Astrocyte (in vitro differentiated cells and primary cell): ENCODE measurements around the gene COL15A1. TPM values are rescaled to one million over a fixed set of nuclear protein-coding genes. Genes with fewer than 3 reads are reported as not detected.

ENCODE experiments used
- DNase-seq: peaks from one replicate; pipeline ENCODE4 v3.0.0-alpha.2; 2010; ENCODE audit warnings: low read depth
- FAIRE-seq: peaks from 2 replicates; lab custom pipeline; 2011; peaks lifted over from hg19 to GRCh38; lab: Jason Lieb, UNC
- H2AFZ ChIP-seq: 2 replicates; pipeline ENCODE4 v1.6.0; 2012; ENCODE audit warnings: low read depth, low read length, inconsistent platforms
- H3K27ac ChIP-seq: 2 replicates; pipeline ENCODE4 v1.5.1; 2011; ENCODE audit warnings: low read depth, low read length, inconsistent platforms
- H3K27me3 ChIP-seq: 2 replicates; pipeline ENCODE4 v1.6.0; 2011; ENCODE audit warnings: low read length, inconsistent platforms; ENCODE audit not compliant: insufficient read depth
- H3K36me3 ChIP-seq: 2 replicates; pipeline ENCODE4 v1.5.1; 2011; ENCODE audit warnings: low read length, inconsistent platforms; ENCODE audit not compliant: insufficient read depth
- H3K4me1 ChIP-seq: 2 replicates; pipeline ENCODE4 v1.5.1; 2011; ENCODE audit warnings: low read length, inconsistent platforms; ENCODE audit not compliant: insufficient read depth
- H3K4me2 ChIP-seq: 2 replicates; pipeline ENCODE4 v1.6.0; 2012; ENCODE audit warnings: low read length, inconsistent platforms
- H3K4me3 ChIP-seq: 2 replicates; pipeline ENCODE4 v1.5.1; 2011; ENCODE audit warnings: low read depth, mild to moderate bottlenecking, low read length, inconsistent platforms; ENCODE audit not compliant: insufficient read depth
- H3K79me2 ChIP-seq: 2 replicates; pipeline ENCODE4 v1.6.0; 2012; ENCODE audit warnings: mild to moderate bottlenecking, low read length, inconsistent platforms; ENCODE audit not compliant: insufficient read depth
- H3K9ac ChIP-seq: 2 replicates; pipeline ENCODE4 v1.6.0; 2012; ENCODE audit warnings: mild to moderate bottlenecking, low read length, inconsistent platforms
- H3K9me3 ChIP-seq: 2 replicates; pipeline ENCODE4 v1.5.1; 2012; ENCODE audit warnings: low read depth, mild to moderate bottlenecking, low read length, inconsistent platforms; ENCODE audit not compliant: insufficient read depth
- H4K20me1 ChIP-seq: 2 replicates; pipeline ENCODE4 v1.6.0; 2012; ENCODE audit warnings: low read length, inconsistent platforms; ENCODE audit not compliant: insufficient read depth
- H3K27ac Mint-ChIP-seq: one replicate; pipeline ENCODE4 v1.8.0; 2021; ENCODE audit warnings: mild to moderate bottlenecking, mixed read lengths; ENCODE audit not compliant: unreplicated experiment
- H3K27me3 Mint-ChIP-seq: one replicate; pipeline ENCODE4 v1.8.0; 2021; ENCODE audit warnings: low read depth, mixed read lengths; ENCODE audit not compliant: unreplicated experiment
- H3K36me3 Mint-ChIP-seq: one replicate; pipeline ENCODE4 v1.8.0; 2021; ENCODE audit warnings: low read depth, mixed read lengths; ENCODE audit not compliant: unreplicated experiment
- H3K4me1 Mint-ChIP-seq: one replicate; pipeline ENCODE4 v1.8.0; 2021; ENCODE audit warnings: low read depth, mixed read lengths; ENCODE audit not compliant: unreplicated experiment
- H3K4me3 Mint-ChIP-seq: one replicate; pipeline ENCODE4 v1.8.0; 2021; ENCODE audit warnings: mild to moderate bottlenecking, moderate library complexity, mixed read lengths; ENCODE audit not compliant: unreplicated experiment
- H3K9me3 Mint-ChIP-seq: one replicate; pipeline ENCODE4 v1.8.0; 2021; ENCODE audit warnings: mild to moderate bottlenecking, mixed read lengths; ENCODE audit not compliant: unreplicated experiment
- EZH2 ChIP-seq: IDR thresholded peaks from 2 replicates; pipeline ENCODE4 v1.6.1; 2012; ENCODE audit warnings: mild to moderate bottlenecking, low read length, inconsistent platforms; ENCODE audit not compliant: insufficient read depth
- total RNA-seq: library from RNA; stranded (reverse); gene quantifications from 2 replicates; pipeline ENCODE4 v1.2.1, GENCODE V29; 2021
- TF ChIP-seq, protein P1 (sequence below): IDR thresholded peaks from 2 replicates; pipeline ENCODE4 v1.5.1; 2011; ENCODE audit warnings: low read depth, mild to moderate bottlenecking, inconsistent platforms, low read length, moderate library complexity; ENCODE audit not compliant: insufficient read depth

Gene COL15A1
- total RNA-seq, 1 donor from 2014 or later, result 5.6 TPM

DNA sequence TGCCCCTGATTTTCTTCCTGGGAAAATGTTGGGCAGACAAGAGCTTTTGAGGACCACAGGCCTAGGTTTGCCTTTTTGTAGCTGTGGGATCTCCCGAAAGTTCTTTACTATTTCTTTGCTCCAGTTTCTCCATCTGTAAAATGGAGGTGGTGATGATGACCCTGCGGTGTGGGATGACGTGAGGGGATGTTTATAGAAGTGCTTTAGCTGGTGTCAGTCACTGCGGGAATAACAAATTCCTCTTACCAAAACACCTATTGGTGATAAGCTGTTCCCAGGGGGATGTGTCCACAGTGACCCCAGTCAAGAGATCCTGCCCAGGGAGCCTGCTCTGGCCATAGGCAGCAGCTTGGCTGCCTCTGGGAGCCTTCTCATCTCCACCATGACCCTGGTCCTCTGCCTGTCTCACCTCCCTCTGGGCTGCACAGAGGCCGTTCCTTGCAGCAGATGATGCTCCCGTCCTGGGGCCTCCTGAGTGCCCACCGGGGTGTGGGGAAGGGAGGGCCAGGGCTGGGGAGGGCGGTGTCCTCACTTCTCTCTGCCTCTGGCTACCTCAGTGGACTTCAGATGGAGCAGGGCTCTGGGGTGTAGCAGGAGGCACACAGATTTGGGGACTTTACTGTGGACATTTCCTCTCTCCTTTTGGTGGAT is 77.2 kb downstream of the COL15A1 start:
- Mint-ChIP-seq H3K9me3 (peaks cover 10% of the 10 kb centered on the region), H3K36me3 (peaks cover 3% of the 10 kb centered on the region), H3K27me3 (peaks cover 6% of the 10 kb centered on the region), H3K4me1 (peaks cover 35% of the 10 kb centered on the region), H3K4me3 (no peak overlapping the region), H3K27ac (peak overlapping the region; percentile 96)
- FAIRE-seq (peak; percentile 13), DNase-seq (no peak)
- H3K36me3 ChIP-seq, result no peaks in the 10 kb centered on the region
- TF ChIP-seq, protein P1, sequence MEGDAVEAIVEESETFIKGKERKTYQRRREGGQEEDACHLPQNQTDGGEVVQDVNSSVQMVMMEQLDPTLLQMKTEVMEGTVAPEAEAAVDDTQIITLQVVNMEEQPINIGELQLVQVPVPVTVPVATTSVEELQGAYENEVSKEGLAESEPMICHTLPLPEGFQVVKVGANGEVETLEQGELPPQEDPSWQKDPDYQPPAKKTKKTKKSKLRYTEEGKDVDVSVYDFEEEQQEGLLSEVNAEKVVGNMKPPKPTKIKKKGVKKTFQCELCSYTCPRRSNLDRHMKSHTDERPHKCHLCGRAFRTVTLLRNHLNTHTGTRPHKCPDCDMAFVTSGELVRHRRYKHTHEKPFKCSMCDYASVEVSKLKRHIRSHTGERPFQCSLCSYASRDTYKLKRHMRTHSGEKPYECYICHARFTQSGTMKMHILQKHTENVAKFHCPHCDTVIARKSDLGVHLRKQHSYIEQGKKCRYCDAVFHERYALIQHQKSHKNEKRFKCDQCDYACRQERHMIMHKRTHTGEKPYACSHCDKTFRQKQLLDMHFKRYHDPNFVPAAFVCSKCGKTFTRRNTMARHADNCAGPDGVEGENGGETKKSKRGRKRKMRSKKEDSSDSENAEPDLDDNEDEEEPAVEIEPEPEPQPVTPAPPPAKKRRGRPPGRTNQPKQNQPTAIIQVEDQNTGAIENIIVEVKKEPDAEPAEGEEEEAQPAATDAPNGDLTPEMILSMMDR, result no peak
- no peak for TF ChIP-seq EZH2
- no peak overlapping the region for H3K4me2 ChIP-seq
- H3K27ac ChIP-seq, result peak overlapping the region; percentile 91
- no peaks in the 10 kb centered on the region for H3K79me2 ChIP-seq
- H3K27me3 ChIP-seq, result no peaks in the 10 kb centered on the region
- H3K9me3 ChIP-seq, result no peaks in the 10 kb centered on the region
- H3K9ac ChIP-seq, result peak overlapping the region; percentile 61
- peaks cover 19% of the 10 kb centered on the region for H3K4me1 ChIP-seq
- no peak overlapping the region for H2AFZ ChIP-seq
- no peak overlapping the region for H3K4me3 ChIP-seq
- H4K20me1 ChIP-seq, result no peaks in the 10 kb centered on the region

DNA sequence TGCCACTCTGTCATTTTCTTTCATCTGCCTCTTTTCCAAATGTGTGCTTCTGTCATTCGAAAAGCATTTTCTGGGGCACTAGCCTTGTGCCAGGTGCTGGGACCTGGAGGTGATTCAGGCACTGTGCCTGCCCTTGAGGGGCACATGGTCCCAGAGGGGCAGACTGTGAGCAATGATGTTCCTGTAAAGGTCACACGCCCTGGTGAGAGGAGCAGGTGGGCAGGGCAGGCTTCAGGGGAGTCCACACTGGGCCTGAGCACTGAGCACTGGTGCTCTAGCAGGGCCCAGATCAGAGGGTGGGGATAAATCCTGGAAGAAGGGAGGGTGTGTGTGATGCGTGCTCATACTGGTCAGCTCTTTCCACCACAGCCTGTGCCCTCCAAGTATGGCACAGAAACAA is 77.8 kb downstream of the COL15A1 start:
- no peak overlapping the region for H2AFZ ChIP-seq
- TF ChIP-seq EZH2, result no peak
- TF ChIP-seq, protein P1, result no peak
- no peak overlapping the region for H3K27ac ChIP-seq
- no peaks in the 10 kb centered on the region for H3K9me3 ChIP-seq
- DNase-seq, result no peak
- H3K36me3 Mint-ChIP-seq, result peaks cover 3% of the 10 kb centered on the region
- H3K9me3 Mint-ChIP-seq, result peaks cover 9% of the 10 kb centered on the region
- no peak overlapping the region for H3K4me3 ChIP-seq
- H3K4me1 ChIP-seq, result peaks cover 19% of the 10 kb centered on the region
- peaks cover 39% of the 10 kb centered on the region for H3K4me1 Mint-ChIP-seq
- no peaks in the 10 kb centered on the region for H3K79me2 ChIP-seq
- no peak overlapping the region for H3K9ac ChIP-seq
- H4K20me1 ChIP-seq, result no peaks in the 10 kb centered on the region
- H3K27me3 Mint-ChIP-seq, result peaks cover 6% of the 10 kb centered on the region
- FAIRE-seq, result no peak
- peak overlapping the region; percentile 34 for H3K27ac Mint-ChIP-seq
- H3K27me3 ChIP-seq, result no peaks in the 10 kb centered on the region
- H3K36me3 ChIP-seq, result no peaks in the 10 kb centered on the region
- no peak overlapping the region for H3K4me2 ChIP-seq
- no peak overlapping the region for H3K4me3 Mint-ChIP-seq

GRCh38 chr9:99023231-99023630 is 79.5 kb downstream of the COL15A1 start:
- peaks cover 6% of the 10 kb centered on the region for H3K27me3 Mint-ChIP-seq
- FAIRE-seq (no peak), DNase-seq (no peak)
- Histone ChIP-seq H3K4me2 (no peak overlapping the region), H3K4me1 (peaks cover 19% of the 10 kb centered on the region), H2AFZ (no peak overlapping the region), H3K9me3 (no peaks in the 10 kb centered on the region), H3K27me3 (no peaks in the 10 kb centered on the region), H3K36me3 (no peaks in the 10 kb centered on the region), H3K79me2 (no peaks in the 10 kb centered on the region), H3K4me3 (no peak overlapping the region), H3K27ac (no peak overlapping the region), H3K9ac (no peak overlapping the region), H4K20me1 (no peaks in the 10 kb centered on the region)
- H3K36me3 Mint-ChIP-seq, result peaks cover 3% of the 10 kb centered on the region
- H3K4me3 Mint-ChIP-seq, result peak overlapping the region; percentile 46
- peaks cover 7% of the 10 kb centered on the region for H3K9me3 Mint-ChIP-seq
- no peak overlapping the region for H3K27ac Mint-ChIP-seq
- H3K4me1 Mint-ChIP-seq, result peaks cover 48% of the 10 kb centered on the region
- TF ChIP-seq, protein P1, result no peak
- no peak for TF ChIP-seq EZH2
